ENCODE data around the gene DNAJB6.

- TF ChIP-seq CTCF (IDR thresholded peaks at IDR 0.05): no peak
- TF ChIP-seq ZFX (IDR thresholded peaks at IDR 0.05; ENCODE audit: borderline replicate concordance): no peak
Measured at GRCh38 chr7:157379493-157379892, 42.7 kb downstream of the DNAJB6 start.

All from 22Rv1 (cell line).